ENCODE measurements around the gene PRKAR2B. TPM values are rescaled to one million over a fixed set of nuclear protein-coding genes. Genes with fewer than 3 reads are reported as not detected.
A peak's percentile ranks its signal among the peaks of the same experiment; 100 is the strongest.
"Not testable (repeated sequence)": the region's sequence is repeated elsewhere in the genome, so short reads cannot be mapped to it uniquely, and the experiment has no call there.

Gene PRKAR2B
- total RNA-seq, 1 donor from 2014 or later: 14.6 TPM

DNA sequence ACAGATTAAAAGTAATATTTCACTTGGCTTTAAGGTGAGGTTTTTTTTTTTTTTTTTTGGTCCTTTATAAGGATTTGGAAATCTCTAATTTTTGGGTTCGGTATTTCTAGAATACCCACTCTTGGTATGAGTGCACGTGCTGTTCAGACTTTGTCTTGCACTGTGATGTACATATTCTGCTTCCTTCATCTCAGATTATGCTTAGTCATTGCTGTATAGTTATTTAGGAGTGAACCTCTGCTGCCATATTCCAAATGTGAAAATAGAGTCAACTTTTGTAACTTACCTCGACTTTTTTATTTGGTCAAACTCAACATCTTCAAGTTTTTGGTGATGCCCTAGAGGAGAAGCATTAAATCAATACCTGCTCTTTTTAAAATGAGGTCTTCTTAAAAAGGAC is 84.2 kb downstream of the PRKAR2B start:
- H3K27ac Mint-ChIP-seq (ENCODE audit: unreplicated experiment): peak overlapping the region; percentile 23
- peaks cover 16% of the 10 kb centered on the region for H3K4me1 Mint-ChIP-seq (ENCODE audit: low read depth, unreplicated experiment)
- no peaks in the 10 kb centered on the region for H3K36me3 Mint-ChIP-seq (ENCODE audit: unreplicated experiment)
- no peak overlapping the region for H3K4me3 Mint-ChIP-seq (ENCODE audit: unreplicated experiment)
- no peaks in the 10 kb centered on the region for H3K27me3 Mint-ChIP-seq (ENCODE audit: unreplicated experiment)
- no peaks in the 10 kb centered on the region for H3K9me3 Mint-ChIP-seq (ENCODE audit: unreplicated experiment)
- DNase-seq: no peak
- TF ChIP-seq, protein P1, sequence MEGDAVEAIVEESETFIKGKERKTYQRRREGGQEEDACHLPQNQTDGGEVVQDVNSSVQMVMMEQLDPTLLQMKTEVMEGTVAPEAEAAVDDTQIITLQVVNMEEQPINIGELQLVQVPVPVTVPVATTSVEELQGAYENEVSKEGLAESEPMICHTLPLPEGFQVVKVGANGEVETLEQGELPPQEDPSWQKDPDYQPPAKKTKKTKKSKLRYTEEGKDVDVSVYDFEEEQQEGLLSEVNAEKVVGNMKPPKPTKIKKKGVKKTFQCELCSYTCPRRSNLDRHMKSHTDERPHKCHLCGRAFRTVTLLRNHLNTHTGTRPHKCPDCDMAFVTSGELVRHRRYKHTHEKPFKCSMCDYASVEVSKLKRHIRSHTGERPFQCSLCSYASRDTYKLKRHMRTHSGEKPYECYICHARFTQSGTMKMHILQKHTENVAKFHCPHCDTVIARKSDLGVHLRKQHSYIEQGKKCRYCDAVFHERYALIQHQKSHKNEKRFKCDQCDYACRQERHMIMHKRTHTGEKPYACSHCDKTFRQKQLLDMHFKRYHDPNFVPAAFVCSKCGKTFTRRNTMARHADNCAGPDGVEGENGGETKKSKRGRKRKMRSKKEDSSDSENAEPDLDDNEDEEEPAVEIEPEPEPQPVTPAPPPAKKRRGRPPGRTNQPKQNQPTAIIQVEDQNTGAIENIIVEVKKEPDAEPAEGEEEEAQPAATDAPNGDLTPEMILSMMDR (IDR thresholded peaks at IDR 0.05; ENCODE audit: partially characterized antibody, unreplicated experiment): no peak

DNA sequence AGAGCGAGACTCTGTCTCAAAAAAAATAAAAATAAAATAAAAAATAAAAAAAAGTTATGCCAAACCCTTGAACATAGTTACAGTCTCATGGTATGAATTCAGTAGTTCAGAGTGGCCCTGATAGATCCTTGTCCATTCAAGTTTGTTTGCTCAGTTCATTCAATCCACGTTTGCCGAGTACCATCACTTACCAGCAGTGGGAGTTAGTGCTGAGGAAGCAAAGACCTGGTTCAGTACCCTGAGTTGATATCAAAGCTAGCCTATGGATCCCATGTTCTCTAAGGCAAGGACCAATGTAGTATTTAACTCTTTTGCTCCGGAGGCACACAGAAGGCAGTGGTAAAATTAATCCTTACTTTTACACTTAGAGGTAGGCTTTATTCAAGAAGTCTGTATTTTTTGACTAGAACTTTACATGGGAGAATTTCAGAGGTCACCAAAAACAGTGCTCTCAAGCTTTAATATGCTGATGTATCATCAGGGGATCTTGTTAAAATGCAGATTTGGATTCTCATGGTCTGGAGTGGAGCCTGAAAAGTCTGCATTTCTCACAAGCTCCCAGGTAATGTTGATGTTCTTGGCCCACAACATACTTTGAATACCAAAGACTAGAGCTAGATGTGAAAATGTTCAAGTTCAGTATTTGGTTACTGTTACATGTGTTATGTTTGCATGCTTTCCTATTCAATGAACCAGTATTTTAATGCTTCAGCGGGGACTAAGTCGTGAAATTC is 86.1 kb downstream of the PRKAR2B start:
- peaks cover 13% of the 10 kb centered on the region for H3K4me1 Mint-ChIP-seq (ENCODE audit: low read depth, unreplicated experiment)
- no peak overlapping the region for H3K27ac Mint-ChIP-seq (ENCODE audit: unreplicated experiment)
- TF ChIP-seq, protein P1 (IDR thresholded peaks at IDR 0.05; ENCODE audit: partially characterized antibody, unreplicated experiment): no peak
- peaks cover 4% of the 10 kb centered on the region for H3K36me3 Mint-ChIP-seq (ENCODE audit: unreplicated experiment)
- peaks cover 2% of the 10 kb centered on the region for H3K27me3 Mint-ChIP-seq (ENCODE audit: unreplicated experiment)
- no peaks in the 10 kb centered on the region for H3K9me3 Mint-ChIP-seq (ENCODE audit: unreplicated experiment)
- H3K4me3 Mint-ChIP-seq (ENCODE audit: unreplicated experiment): no peak overlapping the region
- DNase-seq: no peak

DNA sequence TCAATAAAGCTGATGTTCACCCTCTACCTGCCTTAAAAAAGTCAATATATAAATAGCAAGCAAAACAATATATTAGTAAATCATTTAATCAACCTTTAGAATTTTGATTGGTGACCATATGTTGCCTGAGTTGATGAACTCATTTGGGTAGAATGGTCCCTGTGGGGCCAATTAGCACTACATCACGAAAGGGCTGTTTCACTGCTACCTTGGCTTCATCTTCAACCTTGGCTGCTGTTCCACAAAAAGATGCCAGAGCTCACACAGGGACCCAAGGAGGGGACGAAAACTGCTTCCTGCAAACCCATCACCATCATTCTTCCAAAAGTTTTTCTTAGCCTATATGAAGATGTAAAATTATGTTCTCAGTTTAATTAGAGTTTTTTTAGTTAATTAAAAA is 88.9 kb downstream of the PRKAR2B start:
- Mint-ChIP-seq H3K4me3 (ENCODE audit: unreplicated experiment) (no peak overlapping the region), H3K9me3 (ENCODE audit: unreplicated experiment) (no peaks in the 10 kb centered on the region), H3K36me3 (ENCODE audit: unreplicated experiment) (peaks cover 5% of the 10 kb centered on the region), H3K27me3 (ENCODE audit: unreplicated experiment) (peaks cover 2% of the 10 kb centered on the region), H3K4me1 (ENCODE audit: low read depth, unreplicated experiment) (peaks cover 13% of the 10 kb centered on the region), H3K27ac (ENCODE audit: unreplicated experiment) (no peak overlapping the region)
- TF ChIP-seq, protein P1 (IDR thresholded peaks at IDR 0.05; ENCODE audit: partially characterized antibody, unreplicated experiment): no peak
- no peak for DNase-seq

DNA sequence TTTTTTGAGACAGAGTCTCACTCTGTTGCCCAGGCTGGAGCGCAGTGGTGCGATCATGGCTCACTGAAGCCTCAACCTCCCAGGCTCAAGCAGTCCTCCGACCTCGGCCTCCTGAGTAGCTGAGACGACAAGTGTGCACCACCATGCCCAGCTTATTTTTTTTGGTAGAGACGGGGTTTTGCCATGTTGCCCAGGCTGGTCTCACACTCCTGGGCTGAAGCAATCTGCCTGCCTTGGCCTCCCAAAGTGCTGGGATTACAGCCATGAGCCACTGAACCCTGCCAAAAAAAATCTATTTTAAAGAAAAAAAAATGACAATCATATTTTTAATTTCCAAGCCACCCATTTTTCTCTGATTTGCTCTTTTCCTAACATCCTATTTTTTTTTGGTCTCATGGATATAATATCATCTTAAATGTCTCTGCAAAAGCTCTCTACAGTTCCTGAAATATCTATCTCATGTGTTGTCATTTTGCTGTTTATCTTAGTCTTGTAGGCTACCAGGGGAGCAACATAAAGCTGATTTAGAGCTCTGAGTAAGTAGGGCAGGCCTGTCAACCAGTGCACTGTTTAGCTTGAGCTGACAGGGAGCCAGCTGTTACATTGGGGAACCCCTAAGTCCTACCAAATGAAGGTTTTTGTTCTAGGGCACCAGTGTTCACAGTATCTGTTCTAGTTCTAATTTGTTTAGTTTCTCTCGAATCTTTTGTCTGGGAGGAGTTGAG is 94.4 kb downstream of the PRKAR2B start:
- H3K4me3 Mint-ChIP-seq (ENCODE audit: unreplicated experiment): no peak overlapping the region
- H3K27ac Mint-ChIP-seq (ENCODE audit: unreplicated experiment): no peak overlapping the region
- no peak for DNase-seq
- TF ChIP-seq, protein P1 (IDR thresholded peaks at IDR 0.05; ENCODE audit: partially characterized antibody, unreplicated experiment): no peak
- peaks cover 5% of the 10 kb centered on the region for H3K36me3 Mint-ChIP-seq (ENCODE audit: unreplicated experiment)
- H3K9me3 Mint-ChIP-seq (ENCODE audit: unreplicated experiment): no peaks in the 10 kb centered on the region
- peaks cover 2% of the 10 kb centered on the region for H3K27me3 Mint-ChIP-seq (ENCODE audit: unreplicated experiment)
- H3K4me1 Mint-ChIP-seq (ENCODE audit: low read depth, unreplicated experiment): no peaks in the 10 kb centered on the region

DNA sequence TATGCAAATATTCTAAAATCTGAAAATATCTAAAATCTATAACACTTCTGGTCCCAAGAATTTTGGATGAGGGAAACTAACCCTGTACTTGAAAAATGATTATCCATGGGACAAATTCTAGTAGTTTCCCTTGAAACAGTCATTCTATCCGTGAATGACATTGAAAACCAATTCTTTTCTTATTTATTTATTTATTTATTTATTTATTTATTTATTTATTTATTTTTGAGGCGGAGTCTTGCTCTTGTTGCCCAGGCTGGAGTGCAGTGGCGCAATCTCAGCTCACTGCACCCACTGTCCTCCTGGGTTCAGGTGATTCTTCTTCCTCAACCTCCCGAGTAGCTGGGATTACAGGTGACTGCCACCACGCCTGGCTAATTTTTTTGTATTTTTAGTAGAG is 99.4 kb downstream of the PRKAR2B start:
- H3K4me1 Mint-ChIP-seq (ENCODE audit: low read depth, unreplicated experiment); H3K4me3 Mint-ChIP-seq (ENCODE audit: unreplicated experiment); H3K27me3 Mint-ChIP-seq (ENCODE audit: unreplicated experiment); H3K27ac Mint-ChIP-seq (ENCODE audit: unreplicated experiment); H3K36me3 Mint-ChIP-seq (ENCODE audit: unreplicated experiment); DNase-seq; H3K9me3 Mint-ChIP-seq (ENCODE audit: unreplicated experiment): not testable (repeated sequence)
